ENCODE data around the gene ZNF536. TPM values are rescaled to one million over a fixed set of nuclear protein-coding genes. Genes with fewer than 3 reads are reported as not detected.

Gene ZNF536
- total and polyA plus RNA-seq, 12 donors, result 2.3 to 10.8 (median 6.4) TPM

GRCh38 chr19:30570194-30570593 is 198.0 kb downstream of the ZNF536 start:
- Histone ChIP-seq H3K27ac (no peak overlapping the region), H3K4me3 (no peak overlapping the region), H3K4me1 (replicated peaks in 1 of 2) (no peaks in the 10 kb centered on the region), H3K36me3 (replicated peaks in 1 of 2) (no peaks in the 10 kb centered on the region), H3K27me3 (no peaks in the 10 kb centered on the region), H3K9me3 (replicated peaks in 1 of 3) (no peaks in the 10 kb centered on the region)
- DNase-seq, result no peak
- intact Hi-C loops (cut with DNase I), result no loop called here
- 86 to 93% (median 89%) methylated on average over 12 to 14 of the region's 14 CpGs for WGBS, 4 donors
- no peak for TF ChIP-seq CTCF (IDR thresholded peaks at IDR 0.05)
- TF ChIP-seq POLR2A (IDR thresholded peaks at IDR 0.05), result no peak

- no peak overlapping the region for H3K27ac ChIP-seq
- H3K4me3 ChIP-seq, result no peak overlapping the region
- H3K36me3 ChIP-seq (replicated peaks in 1 of 2), result no peaks in the 10 kb centered on the region
- no peaks in the 10 kb centered on the region for H3K27me3 ChIP-seq
- 73 to 78% (median 74%) methylated on average over 6 of the region's 6 CpGs for WGBS, 4 donors
- intact Hi-C loops (cut with DNase I), result no loop called here
- H3K9me3 ChIP-seq (replicated peaks in 1 of 3), result no peaks in the 10 kb centered on the region
- DNase-seq, result no peak
- no peak for TF ChIP-seq CTCF (IDR thresholded peaks at IDR 0.05)
- TF ChIP-seq POLR2A (IDR thresholded peaks at IDR 0.05), result no peak
- no peaks in the 10 kb centered on the region for H3K4me1 ChIP-seq (replicated peaks in 1 of 2)
These were observed 205.4 kb downstream of the ZNF536 start for GRCh38 chr19:30577551-30578105.

- WGBS, 4 donors, result 81 to 92% (median 89%) methylated on average over 3 of the region's 3 CpGs; no CpG with 5 or more reads in 1 of the 4 donors
- intact Hi-C loops (cut with DNase I), result no loop called here
- Histone ChIP-seq H3K9me3 (replicated peaks in 1 of 3) (no peaks in the 10 kb centered on the region), H3K27me3 (no peaks in the 10 kb centered on the region), H3K4me3 (no peak overlapping the region), H3K36me3 (replicated peaks in 1 of 2) (no peaks in the 10 kb centered on the region), H3K4me1 (replicated peaks in 1 of 2) (no peaks in the 10 kb centered on the region), H3K27ac (no peak overlapping the region)
- DNase-seq, result no peak
- TF ChIP-seq POLR2A (IDR thresholded peaks at IDR 0.05) (no peak), CTCF (IDR thresholded peaks at IDR 0.05) (no peak)
These were observed 207.2 kb downstream of the ZNF536 start for GRCh38 chr19:30579419-30579818.

GRCh38 chr19:30580673-30581072 is 208.5 kb downstream of the ZNF536 start:
- H3K4me1 ChIP-seq (replicated peaks in 1 of 2), result no peaks in the 10 kb centered on the region
- no peak for TF ChIP-seq CTCF (IDR thresholded peaks at IDR 0.05)
- no peak for TF ChIP-seq POLR2A (IDR thresholded peaks at IDR 0.05)
- H3K27ac ChIP-seq, result no peak overlapping the region
- DNase-seq, result no peak
- 78 to 85% (median 81%) methylated on average over 4 of the region's 4 CpGs for WGBS, 4 donors
- H3K9me3 ChIP-seq (replicated peaks in 1 of 3), result no peaks in the 10 kb centered on the region
- no peaks in the 10 kb centered on the region for H3K36me3 ChIP-seq (replicated peaks in 1 of 2)
- no peaks in the 10 kb centered on the region for H3K27me3 ChIP-seq
- no peak overlapping the region for H3K4me3 ChIP-seq
- intact Hi-C loops (cut with DNase I), result no loop called here
